RKO (cell line): ENCODE data around the gene CHD3.

Experiments used
- DNase-seq: peaks from one replicate; pipeline ENCODE4 v3.0.0-alpha.2; 2016; ENCODE audit warnings: low spot score

CHD3 gene

DNA sequence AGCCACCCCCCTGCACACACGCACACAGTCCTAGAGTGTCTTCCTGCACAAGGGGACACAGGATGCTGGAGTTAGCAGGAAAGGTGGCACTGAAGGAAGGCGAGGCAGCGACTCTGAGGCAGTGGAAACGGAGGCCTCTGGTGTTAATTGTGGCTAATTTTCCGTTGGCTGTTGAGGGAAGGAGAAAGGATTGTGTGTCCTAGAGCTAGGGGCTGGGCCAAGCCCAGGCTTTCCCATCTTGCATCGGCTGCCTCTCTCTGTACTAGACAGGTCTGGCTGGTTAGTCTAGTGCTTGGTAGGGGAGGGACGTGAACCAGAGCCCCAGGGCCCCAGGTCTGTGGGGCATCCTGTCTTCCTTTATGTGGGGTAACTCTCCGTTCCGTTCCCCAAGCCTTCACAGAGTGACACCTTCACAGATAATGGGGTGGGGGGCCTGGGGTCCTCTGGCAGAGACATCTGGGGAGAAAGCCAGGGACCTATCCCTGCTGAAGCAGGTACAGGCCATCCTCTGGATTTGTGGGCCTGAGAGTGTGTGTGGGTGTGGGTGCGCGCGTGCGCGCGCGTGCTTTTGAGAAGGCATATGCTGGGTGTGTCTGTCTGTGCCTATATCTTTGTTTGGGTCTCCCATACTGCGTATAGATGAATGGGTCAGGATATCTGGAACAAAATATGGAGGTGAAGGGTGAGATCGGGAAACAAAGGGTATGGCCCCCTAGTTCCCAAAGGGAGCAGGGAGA lies at the start of gene CHD3:
Gene CHD3 (plus strand): TSS at position 606 of the 737 bp plus-strand sequence. CDS start 212 bp downstream, outside the sequence.
- DNase-seq, result no peak

DNA sequence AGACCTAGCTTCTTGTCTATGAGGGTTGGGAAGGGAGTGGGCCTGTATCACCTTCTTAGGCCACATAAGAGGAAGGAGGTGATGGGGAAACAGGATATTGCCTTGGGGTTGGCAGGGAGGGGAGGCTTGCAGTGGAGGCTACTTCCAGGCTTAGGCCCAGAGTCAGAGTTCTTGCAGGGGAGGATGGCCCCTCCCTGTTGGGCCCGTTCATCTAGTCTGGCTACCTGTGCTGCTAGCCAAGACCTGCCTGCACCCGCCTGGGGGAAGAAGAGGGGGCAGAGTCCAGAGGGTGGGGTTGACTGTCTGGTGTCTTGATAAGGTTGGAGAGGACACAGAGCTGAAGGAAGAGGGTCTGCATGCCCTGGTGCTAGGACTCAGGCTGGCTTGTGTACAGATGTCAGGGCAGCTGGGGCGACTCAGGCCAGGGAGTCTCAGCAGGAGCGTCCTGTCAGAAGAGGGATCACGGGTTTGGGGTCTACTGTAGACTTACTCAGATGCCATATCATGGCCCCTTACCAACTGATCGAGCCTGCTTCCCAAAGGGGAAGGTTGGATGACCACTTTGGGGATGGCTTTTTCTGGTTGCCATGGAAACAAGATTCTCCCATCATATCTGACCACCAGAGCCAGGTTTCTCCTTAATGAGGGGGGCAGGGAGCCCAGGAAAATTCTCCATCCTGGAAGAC lies 49.3 kb upstream of the CHD3 start:
- DNase-seq, result no peak

DNA sequence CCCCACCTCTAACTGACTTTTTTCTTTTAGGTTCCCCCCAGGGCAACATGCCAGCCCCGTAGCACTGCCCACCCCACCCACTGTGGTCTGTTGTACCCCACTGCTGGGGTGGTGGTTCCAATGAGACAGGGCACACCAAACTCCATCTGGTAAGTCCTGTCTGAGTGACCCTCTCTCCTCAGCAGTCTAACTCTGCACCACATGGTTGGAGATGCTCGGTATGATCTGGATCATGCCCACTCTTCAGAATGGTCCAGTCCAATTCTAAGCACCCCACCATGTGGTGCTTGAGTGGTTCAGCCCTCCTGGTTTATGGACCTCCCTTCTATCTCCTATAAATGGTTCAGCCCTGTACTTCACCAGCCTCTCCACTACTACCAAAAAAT lies 48.7 kb upstream of the CHD3 start:
- peak; percentile 91 for DNase-seq

DNA sequence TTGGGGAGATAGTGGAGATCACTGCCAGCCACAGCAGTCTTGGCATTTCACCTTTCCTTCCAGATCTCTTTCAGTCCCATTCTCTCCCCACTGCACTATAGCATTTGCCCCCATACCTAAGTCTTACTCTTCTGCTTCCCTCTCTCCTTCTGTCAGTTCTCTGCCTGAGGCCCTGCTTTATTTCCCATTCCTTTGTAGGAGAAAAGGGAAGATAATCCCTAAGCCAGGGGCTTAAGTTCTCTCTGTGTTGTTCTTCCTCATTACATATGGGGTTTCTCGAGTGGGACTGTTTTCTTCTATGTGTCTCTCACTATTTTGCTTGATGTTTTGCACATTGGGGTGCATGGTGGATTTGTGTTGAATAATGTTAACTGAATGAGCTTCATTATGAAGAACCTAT lies 48.1 kb upstream of the CHD3 start:
- no peak for DNase-seq

DNA sequence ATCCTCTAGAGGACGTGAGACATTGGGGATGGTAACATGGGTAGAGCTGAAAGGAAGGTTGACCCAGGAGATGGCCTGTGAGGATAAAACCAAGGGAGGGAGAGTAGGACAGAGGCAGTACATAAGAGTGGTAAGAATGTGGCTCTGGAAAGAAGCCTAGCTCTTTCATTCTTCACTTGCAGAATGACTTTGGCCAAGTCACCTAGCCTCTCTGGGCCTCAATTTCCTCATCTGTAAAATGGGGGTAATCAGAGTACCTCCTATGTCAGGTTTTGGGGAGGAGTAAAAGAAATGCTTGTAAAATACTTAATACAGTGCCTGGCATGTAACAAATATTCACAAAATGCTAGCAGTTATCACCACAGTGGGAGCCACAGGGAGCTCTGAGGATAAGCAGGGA lies 47.7 kb upstream of the CHD3 start:
- DNase-seq, result no peak

DNA sequence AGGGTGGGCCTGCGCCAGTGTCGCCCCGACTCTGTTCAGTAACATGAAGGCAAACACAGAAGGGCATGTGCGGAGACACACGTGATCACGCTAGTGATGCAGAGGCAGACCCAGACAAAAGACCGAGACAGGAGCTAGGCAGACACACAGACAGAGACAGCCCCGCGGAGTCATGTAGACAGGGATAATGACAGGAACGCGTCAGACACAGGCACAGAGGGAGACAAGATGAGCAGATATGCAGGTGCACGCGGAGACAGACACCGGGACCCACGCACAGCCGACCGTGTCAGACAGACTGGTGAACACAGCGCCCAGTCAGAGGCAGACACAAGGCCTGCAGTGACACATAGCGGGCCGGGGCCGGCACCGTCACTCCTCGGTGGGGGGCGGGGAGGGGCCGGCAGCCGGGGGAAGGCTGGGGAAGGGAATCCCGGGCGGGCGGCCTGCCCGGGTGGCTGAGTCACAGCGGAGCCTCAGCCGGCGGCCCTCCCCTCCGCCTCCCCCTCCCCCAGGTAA lies 47.1 kb upstream of the CHD3 start:
- DNase-seq, result peak; percentile 93

DNA sequence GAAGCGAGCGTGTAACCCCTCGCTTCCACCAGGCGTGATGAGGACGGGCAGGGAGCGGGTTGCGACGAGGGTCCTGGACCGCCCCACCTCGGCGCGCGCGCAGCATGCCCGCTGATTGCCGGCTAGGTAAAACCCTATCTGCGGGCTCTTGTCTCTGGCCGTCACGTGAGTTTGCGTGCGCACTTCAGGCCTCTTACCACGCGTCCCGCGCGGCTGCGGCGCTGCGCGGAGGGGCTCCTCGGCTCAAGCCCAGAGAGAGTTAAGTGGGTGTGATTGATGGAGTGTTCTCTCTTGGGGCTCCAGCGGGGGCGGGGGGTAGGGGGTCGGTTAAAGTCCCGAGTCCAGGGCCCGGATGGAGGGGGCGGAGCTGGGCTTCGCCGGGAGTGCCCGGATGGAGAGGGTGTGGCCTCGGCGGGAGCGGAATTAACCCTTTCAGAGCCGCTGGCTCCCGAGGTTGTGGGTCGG lies 46.6 kb upstream of the CHD3 start:
- DNase-seq, result peak; percentile 88

DNA sequence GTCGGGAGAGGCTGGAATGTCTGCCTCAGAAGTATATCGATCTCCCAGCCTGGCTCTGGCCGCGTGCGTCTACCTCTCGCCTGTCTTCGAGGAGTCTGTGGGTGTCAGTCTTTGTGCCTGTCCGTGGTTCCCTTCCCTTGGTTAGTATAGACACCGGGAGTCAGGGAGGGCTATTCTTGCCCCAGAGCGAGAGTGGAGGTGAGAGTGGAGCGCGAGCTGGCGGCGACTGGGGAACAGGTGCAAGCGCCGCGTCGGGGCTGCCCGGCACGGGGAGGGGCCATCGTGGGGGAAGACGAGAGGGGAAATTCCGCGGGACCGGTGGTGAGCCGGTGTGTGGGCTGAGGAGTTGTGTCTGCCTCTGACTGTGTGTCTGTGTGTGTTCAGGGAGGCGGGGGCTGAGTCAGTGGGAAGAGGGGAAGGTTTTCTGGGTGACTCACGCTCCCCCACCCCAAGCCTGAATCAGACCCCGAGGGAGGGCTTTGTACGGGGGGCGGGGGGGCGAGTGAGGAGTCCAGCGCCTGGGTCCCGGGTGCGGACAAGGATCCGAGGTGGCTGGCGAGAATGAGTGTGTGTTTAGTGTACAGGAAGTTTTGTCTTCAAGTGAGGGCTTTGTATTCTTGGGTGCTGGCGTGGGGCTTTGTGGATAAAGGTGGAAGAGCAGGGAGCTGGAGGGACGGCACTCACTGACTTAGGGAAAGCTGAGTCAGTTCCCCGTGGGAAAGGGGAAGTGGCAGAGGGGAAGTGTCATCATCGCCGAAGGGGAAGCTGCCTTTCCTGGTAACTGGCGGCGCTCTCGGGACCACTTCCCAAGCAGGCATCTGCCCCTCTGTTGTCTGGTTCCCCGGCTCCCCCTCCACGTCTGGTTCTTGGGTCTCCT lies 46.0 kb upstream of the CHD3 start:
- DNase-seq, result peak; percentile 95

DNA sequence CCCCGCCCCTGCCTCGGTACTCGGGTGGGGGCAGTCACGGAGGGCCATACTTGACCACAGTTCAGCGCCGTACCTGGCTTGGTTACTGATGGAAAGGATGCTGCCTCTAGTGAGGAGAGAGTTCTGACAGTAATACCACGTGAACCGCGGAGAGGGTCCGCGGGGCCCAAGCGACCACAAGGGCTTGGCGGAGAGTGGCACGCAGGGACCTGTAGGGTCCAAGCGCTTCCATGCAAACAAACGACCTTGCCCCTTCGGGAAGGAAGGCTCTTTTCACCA lies 45.4 kb upstream of the CHD3 start:
- DNase-seq, result no peak

DNA sequence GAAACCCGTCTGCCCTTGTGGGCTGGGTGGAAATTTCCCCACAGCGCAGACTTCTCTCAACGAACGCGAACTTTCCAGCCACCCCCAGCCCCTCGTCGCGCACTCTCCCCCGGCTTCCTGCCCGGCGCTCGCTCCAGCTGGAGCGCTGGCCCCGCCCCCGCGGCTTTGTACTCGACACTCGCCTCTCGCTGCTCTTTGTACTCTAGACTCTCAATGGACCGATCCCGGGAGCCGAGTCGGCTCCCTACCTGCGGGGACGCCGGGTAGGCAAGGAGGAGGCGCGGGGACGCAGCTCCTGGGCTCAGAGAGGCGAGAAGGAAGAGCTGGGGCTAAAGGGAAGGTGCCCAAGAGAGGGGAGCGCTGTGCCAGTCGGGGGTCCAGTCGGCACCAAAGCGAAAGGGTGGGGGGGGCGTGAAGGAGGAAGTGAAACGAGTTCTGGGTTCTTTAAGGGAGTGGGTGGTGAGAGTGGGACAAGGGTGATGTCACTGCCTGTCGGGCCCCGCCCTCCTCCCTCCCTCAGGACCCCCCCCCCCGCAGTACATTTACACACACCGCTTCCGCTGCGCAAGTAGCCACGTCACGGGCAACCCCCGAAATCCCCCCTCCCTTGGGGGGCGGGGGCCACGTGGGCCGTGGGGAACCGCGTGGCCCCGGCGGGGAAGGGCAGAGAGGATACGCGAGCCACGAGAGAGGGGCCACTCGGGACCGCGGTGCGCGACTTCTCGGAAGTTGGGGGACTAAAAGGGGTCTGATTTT lies 44.9 kb upstream of the CHD3 start:
- peak; percentile 93 for DNase-seq

DNA sequence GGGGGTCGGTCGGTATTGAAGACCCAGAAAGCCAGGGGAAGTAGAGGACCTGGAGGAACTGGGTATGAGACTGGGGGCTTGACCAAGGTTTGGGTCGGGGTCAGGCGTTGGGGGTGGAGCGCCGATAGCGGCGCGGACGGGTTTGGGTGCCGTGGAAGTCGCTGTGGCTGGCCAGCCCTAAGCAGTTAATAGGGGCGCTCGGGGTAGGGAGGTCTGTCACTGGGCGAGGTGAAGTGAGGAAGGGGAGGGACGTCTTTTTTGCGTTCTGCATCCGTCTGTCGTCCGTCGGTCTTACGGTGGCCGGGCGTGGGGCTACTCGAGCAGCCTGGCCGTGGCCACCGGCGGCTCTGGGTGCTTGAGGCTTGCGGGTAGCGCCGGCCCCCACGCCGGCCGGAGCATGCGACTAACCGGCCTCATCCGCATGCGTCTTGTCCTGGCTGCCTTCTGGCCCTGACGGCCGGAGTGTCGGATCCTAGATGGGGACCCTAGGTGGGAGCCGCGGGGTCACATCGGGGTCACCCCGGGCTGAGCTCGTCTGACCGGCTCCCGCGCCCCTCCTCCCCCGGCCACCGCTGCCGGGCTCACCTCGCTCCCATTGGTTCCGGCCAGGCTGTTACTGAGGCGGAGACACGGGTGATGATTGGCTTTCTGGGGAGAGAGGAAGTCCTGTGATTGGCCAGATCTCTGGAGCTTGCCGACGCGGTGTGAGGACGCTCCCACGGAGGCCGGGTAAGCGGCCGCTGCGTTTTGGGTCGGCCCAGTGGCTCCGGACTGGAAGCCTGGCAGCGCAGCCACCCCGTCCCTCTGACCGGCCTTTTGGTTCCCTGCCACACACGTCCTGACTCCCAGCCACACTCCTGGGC lies 44.1 kb upstream of the CHD3 start:
- DNase-seq, result peak; percentile 96

DNA sequence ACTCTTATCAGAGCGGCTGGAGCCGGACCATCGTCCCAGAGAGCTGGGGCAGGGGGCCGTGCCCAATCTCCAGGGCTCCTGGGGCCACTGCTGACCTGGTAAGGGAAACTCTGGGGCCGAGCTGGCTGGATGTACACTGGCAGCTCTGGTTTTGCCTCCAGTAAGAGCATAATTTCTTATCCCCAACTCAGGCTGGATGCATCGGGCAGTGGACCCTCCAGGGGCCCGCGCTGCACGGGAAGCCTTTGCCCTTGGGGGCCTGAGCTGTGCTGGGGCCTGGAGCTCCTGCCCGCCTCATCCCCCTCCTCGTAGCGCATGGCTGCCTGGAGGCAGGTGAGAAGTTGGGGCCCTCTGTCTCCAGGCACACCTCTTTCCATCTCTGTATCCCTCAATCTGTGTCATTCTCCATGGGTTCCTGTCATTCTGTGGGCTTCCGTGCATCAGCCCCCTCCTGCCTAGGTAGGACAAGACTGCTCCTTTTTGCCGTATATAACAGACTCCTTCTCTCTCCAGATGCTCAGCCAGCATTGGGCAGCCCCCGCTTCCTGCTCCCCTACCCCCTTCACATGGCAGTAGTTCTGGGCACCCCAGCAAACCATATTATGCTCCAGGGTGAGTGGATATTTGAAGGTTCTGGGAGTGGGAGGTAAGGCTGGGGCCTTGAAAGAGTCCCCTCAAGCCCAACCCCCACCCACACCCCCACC lies 43.1 kb upstream of the CHD3 start:
- no peak for DNase-seq

DNA sequence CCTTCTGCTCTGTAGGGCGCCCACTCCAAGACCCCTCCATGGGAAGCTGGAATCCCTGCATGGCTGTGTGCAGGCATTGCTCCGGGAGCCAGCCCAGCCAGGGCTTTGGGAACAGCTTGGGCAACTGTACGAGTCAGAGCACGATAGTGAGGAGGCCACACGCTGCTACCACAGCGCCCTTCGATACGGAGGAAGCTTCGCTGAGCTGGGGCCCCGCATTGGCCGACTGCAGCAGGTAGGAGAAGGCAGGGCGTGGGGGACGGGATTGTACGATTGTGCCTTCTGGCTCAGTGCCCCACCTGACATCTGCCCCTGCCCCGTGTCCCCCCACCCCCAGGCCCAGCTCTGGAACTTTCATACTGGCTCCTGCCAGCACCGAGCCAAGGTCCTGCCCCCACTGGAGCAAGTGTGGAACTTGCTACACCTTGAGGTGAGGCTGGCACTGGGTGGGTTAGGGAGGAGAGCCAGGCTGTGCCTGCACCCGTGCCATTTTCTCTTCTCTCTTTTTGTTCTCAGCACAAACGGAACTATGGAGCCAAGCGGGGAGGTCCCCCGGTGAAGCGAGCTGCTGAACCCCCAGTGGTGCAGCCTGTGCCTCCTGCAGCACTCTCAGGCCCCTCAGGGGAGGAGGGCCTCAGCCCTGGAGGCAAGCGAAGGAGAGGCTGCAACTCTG lies 42.4 kb upstream of the CHD3 start:
- no peak for DNase-seq

DNA sequence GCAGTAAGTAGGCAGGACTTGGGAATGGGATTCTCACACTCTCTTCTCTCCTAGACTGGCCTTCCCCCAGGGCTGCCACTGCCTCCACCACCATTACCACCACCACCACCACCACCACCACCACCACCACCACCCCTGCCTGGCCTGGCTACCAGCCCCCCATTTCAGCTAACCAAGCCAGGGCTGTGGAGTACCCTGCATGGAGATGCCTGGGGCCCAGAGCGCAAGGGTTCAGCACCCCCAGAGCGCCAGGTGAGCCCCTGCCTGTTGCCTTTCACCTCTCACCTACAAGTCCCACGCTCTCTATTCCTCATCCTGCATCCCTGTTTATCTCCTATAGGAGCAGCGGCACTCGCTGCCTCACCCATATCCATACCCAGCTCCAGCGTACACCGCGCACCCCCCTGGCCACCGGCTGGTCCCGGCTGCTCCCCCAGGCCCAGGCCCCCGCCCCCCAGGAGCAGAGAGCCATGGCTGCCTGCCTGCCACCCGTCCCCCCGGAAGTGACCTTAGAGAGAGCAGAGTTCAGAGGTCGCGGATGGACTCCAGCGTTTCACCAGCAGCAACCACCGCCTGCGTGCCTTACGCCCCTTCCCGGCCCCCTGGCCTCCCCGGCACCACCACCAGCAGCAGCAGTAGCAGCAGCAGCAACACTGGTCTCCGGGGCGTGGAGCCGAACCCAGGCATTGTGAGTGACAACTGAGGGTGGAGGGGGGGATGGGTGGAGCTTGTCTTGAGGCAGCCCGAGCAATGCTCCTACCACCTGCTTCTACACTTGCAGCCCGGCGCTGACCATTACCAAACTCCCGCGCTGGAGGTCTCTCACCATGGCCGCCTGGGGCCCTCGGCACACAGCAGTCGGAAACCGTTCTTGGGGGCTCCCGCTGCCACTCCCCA lies 41.6 kb upstream of the CHD3 start:
- no peak for DNase-seq

DNA sequence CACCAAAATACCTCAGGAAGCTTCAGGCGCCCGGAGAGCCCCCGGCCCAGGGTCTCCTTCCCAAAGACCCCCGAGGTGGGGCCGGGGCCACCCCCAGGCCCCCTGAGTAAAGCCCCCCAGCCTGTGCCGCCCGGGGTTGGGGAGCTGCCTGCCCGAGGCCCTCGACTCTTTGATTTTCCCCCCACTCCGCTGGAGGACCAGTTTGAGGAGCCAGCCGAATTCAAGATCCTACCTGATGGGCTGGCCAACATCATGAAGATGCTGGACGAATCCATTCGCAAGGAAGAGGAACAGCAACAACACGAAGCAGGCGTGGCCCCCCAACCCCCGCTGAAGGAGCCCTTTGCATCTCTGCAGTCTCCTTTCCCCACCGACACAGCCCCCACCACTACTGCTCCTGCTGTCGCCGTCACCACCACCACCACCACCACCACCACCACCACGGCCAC lies 40.4 kb upstream of the CHD3 start:
- no peak for DNase-seq

DNA sequence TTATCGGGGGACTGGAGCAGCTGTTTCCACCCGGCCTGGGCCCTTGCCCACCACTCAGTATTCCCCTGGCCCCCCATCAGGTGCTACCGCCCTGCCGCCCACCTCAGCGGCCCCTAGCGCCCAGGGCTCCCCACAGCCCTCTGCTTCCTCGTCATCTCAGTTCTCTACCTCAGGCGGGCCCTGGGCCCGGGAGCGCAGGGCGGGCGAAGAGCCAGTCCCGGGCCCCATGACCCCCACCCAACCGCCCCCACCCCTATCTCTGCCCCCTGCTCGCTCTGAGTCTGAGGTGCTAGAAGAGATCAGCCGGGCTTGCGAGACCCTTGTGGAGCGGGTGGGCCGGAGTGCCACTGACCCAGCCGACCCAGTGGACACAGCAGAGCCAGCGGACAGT lies 39.9 kb upstream of the CHD3 start:
- DNase-seq, result no peak

DNA sequence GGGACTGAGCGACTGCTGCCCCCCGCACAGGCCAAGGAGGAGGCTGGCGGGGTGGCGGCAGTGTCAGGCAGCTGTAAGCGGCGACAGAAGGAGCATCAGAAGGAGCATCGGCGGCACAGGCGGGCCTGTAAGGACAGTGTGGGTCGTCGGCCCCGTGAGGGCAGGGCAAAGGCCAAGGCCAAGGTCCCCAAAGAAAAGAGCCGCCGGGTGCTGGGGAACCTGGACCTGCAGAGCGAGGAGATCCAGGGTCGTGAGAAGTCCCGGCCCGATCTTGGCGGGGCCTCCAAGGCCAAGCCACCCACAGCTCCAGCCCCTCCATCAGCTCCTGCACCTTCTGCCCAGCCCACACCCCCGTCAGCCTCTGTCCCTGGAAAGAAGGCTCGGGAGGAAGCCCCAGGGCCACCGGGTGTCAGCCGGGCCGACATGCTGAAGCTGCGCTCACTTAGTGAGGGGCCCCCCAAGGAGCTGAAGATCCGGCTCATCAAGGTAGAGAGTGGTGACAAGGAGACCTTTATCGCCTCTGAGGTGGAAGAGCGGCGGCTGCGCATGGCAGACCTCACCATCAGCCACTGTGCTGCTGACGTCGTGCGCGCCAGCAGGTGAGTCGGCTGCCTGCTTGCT lies 39.3 kb upstream of the CHD3 start:
- DNase-seq, result no peak
